Measurements from ENCODE around the gene STAT3. TPM values are rescaled to one million over a fixed set of nuclear protein-coding genes. Genes with fewer than 3 reads are reported as not detected.
A peak's percentile ranks its signal among the peaks of the same experiment; 100 is the strongest.

Gene STAT3
- total RNA-seq, 2 experiments from 2014 or later = 14.8 to 28.7 TPM

GRCh38 chr17:42405963-42406495 lies 17.8 kb upstream of the STAT3 start:
- no peaks in the 10 kb centered on the region for H3K9me2 ChIP-seq (ENCODE audit: insufficient read depth, low read length)
- intact Hi-C loops (cut with micrococcal nuclease; ENCODE audit: unreplicated experiment) = loop anchor here (1.0 to 10.0 kb wide), 4 partner anchors 84 to 221 kb away; partner anchors contain the start of genes HCRT and KCNH4
- H3K27ac ChIP-seq (ENCODE audit: low read depth, low read length, poor library complexity, severe bottlenecking) = no peak overlapping the region
- TF ChIP-seq CTCF (conservative IDR thresholded peaks at IDR 0.05; ENCODE audit: low read length) (peak; percentile 94), EZH2phosphoT487 (IDR thresholded peaks at IDR 0.05; ENCODE audit: borderline replicate concordance, low read depth, low read length) (no peak)
- no TSS peak for BruUV-seq (replicated peaks)
- H2AFZ ChIP-seq (ENCODE audit: low read length) = no peak overlapping the region
- peak; percentile 79 for DNase-seq (ENCODE audit: low spot score)
- H3K36me3 ChIP-seq (ENCODE audit: insufficient read depth, low read length) = no peaks in the 10 kb centered on the region
- ChIA-PET POLR2A (interaction anchor here (0.6 to 1.6 kb wide), 3 partner anchors 8 to 124 kb away, joined by 4 to 8 read pairs (median 4); no protein-coding TSS in a partner anchor), CTCF (ENCODE audit: unreplicated experiment) (interaction anchor here (1.5 kb wide), 1 partner anchor 17 kb away, joined by 4 read pairs; the partner anchor contains the start of gene CAVIN1)
- H4K20me1 ChIP-seq (ENCODE audit: insufficient read depth, low read length) = no peaks in the 10 kb centered on the region; the same call in 1 of the 2 replicates
- no peaks in the 10 kb centered on the region for H3K79me2 ChIP-seq (ENCODE audit: insufficient read depth, low read depth, low read length)
- no peak overlapping the region for H3K4me2 ChIP-seq (ENCODE audit: low read length)
- no peaks in the 10 kb centered on the region for H3K9me3 ChIP-seq (ENCODE audit: low read length)
- H3K4me1 ChIP-seq (ENCODE audit: insufficient read depth, low read length, poor library complexity, severe bottlenecking) = peaks cover 15% of the 10 kb centered on the region
- no peak overlapping the region for H3K4me3 ChIP-seq (ENCODE audit: low read depth, low read length, poor library complexity, severe bottlenecking)

GRCh38 chr17:42405076-42405475 lies 16.8 kb upstream of the STAT3 start:
- Histone ChIP-seq H3K4me1 (ENCODE audit: insufficient read depth, low read length, poor library complexity, severe bottlenecking) (peaks cover 15% of the 10 kb centered on the region), H3K9me3 (ENCODE audit: low read length) (no peaks in the 10 kb centered on the region), H3K4me2 (ENCODE audit: low read length) (no peak overlapping the region), H3K9me2 (ENCODE audit: insufficient read depth, low read length) (no peaks in the 10 kb centered on the region), H4K20me1 (ENCODE audit: insufficient read depth, low read length) (no peaks in the 10 kb centered on the region; the same call in 1 of the 2 replicates), H2AFZ (ENCODE audit: low read length) (no peak overlapping the region), H3K36me3 (ENCODE audit: insufficient read depth, low read length) (no peaks in the 10 kb centered on the region), H3K27ac (ENCODE audit: low read depth, low read length, poor library complexity, severe bottlenecking) (no peak overlapping the region), H3K4me3 (ENCODE audit: low read depth, low read length, poor library complexity, severe bottlenecking) (no peak overlapping the region), H3K79me2 (ENCODE audit: insufficient read depth, low read depth, low read length) (no peaks in the 10 kb centered on the region)
- BruUV-seq (replicated peaks) = no TSS peak
- ChIA-PET POLR2A (interaction anchor here (0.6 kb wide), 1 partner anchor 12 kb away, joined by 3 read pairs; no protein-coding TSS in a partner anchor), CTCF (ENCODE audit: unreplicated experiment) (interaction anchor here (0.6 kb wide), 1 partner anchor 125 kb away, joined by 5 read pairs; no protein-coding TSS in a partner anchor)
- TF ChIP-seq CTCF (conservative IDR thresholded peaks at IDR 0.05; ENCODE audit: low read length) (no peak), EZH2phosphoT487 (IDR thresholded peaks at IDR 0.05; ENCODE audit: borderline replicate concordance, low read depth, low read length) (no peak)
- intact Hi-C loops (cut with micrococcal nuclease; ENCODE audit: unreplicated experiment) = loop anchor here (10.0 kb wide), 2 partner anchors 180 to 220 kb away; partner anchors contain the start of genes HCRT and KCNH4
- no peak for DNase-seq (ENCODE audit: low spot score)
